Vagina (tissue), 2 donors: ENCODE results near the gene FAM174A.

Source experiments
- CTCF ChIP-seq, 3 experiments: fragments of 450-650 bp in 2 of 3; fragments of 200-600 bp in 1 of 3; sonication (generic) in 1 of 3; IDR thresholded peaks; one replicate each; pipeline ENCODE4 v1.5.1; 2017 to 2019; ENCODE audit warnings: antibody characterized with exemption in 3 of 3, mild to moderate bottlenecking in 2 of 3, moderate library complexity in 2 of 3
- POLR2A ChIP-seq, 2 donors: fragments of 450-650 bp; IDR thresholded peaks; one replicate each; pipeline ENCODE4 v1.6.1; 2017; ENCODE audit warnings: antibody characterized with exemption in 2 of 2, mild to moderate bottlenecking in 2 of 2, moderate library complexity in 2 of 2
- POLR2AphosphoS5 ChIP-seq, 2 donors: sonication (generic); formaldehyde crosslinking; IDR thresholded peaks; one replicate each; pipeline ENCODE4 v1.9.0; 2017; ENCODE audit warnings: antibody characterized with exemption in 2 of 2, mild to moderate bottlenecking in 2 of 2, low read depth in 1 of 2; ENCODE audit not compliant: insufficient read depth in 1 of 2

GRCh38 chr5:100609594-100609993, 74.4 kb downstream of the FAM174A start:
- TF ChIP-seq POLR2A (IDR thresholded peaks at IDR 0.05) (no peak), CTCF (IDR thresholded peaks at IDR 0.05) (no peak), POLR2AphosphoS5 (IDR thresholded peaks at IDR 0.05; ENCODE audit: insufficient read depth in 1 of 2, low read depth in 1 of 2) (no peak)
